T47D (cell line): Measurements from ENCODE around the gene ZNF519.
A peak's percentile ranks its signal among the peaks of the same experiment; 100 is the strongest.

Experiments
- DNase-seq, 2 experiments: peaks; one replicate each; pipeline versions ENCODE4 v3.0.0 to v3.0.0-alpha.2; 2011 to 2012; ENCODE audit warnings: low read depth in 1 of 2, low spot score in 1 of 2
- JUND ChIP-seq: IDR thresholded peaks from 2 replicates; pipeline ENCODE4 v1.6.1; 2012; ENCODE audit warnings: low read depth
- in situ Hi-C: cut with HindIII; loops from 2 replicates; pipeline ENCODE4 v1.10.0; 2016; ENCODE audit warnings: low sequenced_read_pairs, low pct_unique_long_range_greater_than_20kb

Gene ZNF519

GRCh38 chr18:14124689-14125088 lies 7.5 kb downstream of the ZNF519 start:
- in situ Hi-C loops, result no loop called here
- TF ChIP-seq JUND, result no peak
- no peak for DNase-seq

GRCh38 chr18:14122097-14122496 lies 10.1 kb downstream of the ZNF519 start:
- no peak for DNase-seq
- TF ChIP-seq JUND, result no peak
- in situ Hi-C loops, result no loop called here

DNA sequence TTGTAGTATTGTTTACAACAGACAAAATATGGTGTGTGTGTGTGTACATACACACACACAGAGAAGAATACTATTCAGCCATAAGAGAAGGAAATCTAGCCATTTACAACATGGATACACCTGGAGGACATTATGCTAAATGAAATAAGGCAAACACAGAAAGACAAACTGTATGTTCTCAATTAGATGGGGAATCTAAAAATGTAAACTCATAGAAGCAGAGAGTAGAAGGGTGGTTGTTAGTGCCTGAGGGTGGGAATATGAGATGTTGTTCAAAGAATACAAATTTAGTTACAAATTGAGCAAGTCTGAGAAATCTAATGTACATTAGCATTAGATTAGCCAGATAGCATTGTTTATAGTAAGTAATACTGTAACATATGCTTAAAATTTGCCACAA lies 11.3 kb downstream of the ZNF519 start:
- in situ Hi-C loops, result no loop called here
- no peak for DNase-seq
- no peak for TF ChIP-seq JUND

- DNase-seq, result no peak
- TF ChIP-seq JUND, result no peak
- in situ Hi-C loops, result no loop called here
Measured at GRCh38 chr18:14117606-14118005, 14.6 kb downstream of the ZNF519 start.

GRCh38 chr18:14106906-14107305 lies 25.3 kb downstream of the ZNF519 start:
- DNase-seq, result no peak
- in situ Hi-C loops, result no loop called here
- no peak for TF ChIP-seq JUND

GRCh38 chr18:14104906-14105748 lies 27.1 kb downstream of the ZNF519 start:
- no peak for DNase-seq
- TF ChIP-seq JUND, result no peak
- in situ Hi-C loops, result no loop called here

DNA sequence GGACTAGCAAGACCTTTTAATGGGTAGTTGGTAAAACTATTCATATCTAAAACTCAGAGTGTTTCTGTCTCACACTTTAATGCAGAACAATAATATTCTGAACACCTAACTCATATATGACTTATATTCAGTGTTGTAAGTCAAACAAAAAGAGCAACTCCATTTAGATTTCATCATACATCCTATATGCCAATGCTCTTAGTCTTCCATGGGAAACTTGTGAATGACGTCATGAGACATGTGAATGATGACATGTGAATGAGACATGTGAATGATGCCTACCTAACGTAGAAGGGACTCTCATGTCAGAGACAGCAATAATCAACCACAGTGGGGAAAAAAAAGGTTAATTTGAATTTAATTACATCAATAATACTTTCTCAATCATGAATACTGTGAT lies 28.0 kb downstream of the ZNF519 start:
- no peak for TF ChIP-seq JUND
- in situ Hi-C loops, result no loop called here
- no peak for DNase-seq

DNA sequence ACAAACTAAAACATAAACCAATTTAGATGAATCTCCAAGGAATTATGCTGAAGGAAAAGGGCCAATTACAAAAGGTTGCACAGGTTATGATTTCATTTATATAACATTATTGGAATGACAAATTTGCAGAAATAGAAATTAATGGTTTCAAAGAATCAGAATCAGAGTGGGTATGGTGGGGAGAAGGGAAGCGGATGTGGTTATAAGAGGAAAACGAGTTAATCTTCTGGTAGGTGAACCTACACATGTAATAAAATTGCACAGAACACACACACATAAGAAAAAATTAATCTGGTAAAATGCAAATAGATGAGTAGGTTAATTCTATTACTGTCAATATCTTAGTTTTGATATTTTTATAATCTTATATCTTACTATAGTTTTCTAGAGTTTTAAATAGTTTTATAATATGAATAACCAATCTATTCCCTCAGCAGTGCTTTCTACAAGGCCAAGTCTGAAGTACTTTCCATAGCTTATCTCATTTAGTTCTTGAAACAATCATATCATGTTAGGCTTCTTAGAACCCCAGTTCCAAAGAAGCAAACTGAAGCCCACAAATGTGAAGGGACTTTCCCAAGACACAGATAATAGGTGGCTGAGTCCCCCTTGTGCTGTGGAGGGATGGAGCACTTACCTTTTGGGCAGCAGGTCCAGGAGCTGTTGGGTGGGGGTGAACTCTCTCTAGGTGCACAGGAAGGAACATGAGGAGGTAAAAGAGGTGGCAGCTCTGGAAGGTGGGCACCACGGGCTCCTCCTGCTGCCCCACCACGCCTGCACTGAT lies 31.5 kb downstream of the ZNF519 start:
- no peak for DNase-seq
- in situ Hi-C loops, result no loop called here
- no peak for TF ChIP-seq JUND

DNA sequence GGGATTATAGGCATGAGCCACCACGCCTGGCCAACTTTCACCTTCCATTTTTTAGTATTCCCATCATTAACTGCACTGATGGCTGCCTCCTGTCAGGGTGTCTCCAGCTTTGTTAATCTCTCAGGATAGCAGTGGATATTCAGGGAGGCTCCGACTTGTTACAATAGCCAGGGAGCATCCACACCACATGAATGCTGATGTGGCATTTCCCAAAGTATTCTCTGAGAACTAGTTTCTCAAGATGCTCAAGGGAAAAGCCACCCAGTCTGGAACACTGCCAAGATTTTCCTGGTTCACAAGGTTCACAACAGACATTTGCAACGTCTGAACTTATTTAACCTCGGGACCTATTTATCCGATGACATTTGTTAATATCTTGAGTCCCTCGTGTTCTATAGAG lies 33.8 kb downstream of the ZNF519 start:
- DNase-seq, result peak in 1 of 2 experiments; percentile 45
- no peak for TF ChIP-seq JUND
- in situ Hi-C loops, result no loop called here

DNA sequence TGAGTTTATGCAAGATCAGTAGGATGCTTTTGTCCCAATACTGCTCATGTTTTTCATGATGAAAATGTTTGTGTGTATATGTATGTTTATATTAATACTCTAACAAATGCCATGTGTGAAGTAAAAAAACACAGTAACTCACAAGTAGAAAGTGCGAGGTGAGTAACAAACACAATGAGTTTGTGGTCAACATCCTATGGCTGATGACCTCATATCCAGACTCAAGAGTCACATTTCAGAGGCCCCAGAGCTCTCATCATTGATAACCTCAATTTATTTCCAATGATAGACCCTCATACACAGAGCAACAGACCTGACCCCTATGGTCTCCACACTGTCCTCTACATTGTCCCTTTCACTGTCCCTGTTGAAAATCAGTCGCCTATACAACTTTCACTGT lies 34.5 kb downstream of the ZNF519 start:
- TF ChIP-seq JUND, result no peak
- DNase-seq, result no peak
- in situ Hi-C loops, result no loop called here

GRCh38 chr18:14093307-14093915 lies 38.8 kb downstream of the ZNF519 start:
- in situ Hi-C loops, result no loop called here
- TF ChIP-seq JUND, result no peak
- no peak for DNase-seq

DNA sequence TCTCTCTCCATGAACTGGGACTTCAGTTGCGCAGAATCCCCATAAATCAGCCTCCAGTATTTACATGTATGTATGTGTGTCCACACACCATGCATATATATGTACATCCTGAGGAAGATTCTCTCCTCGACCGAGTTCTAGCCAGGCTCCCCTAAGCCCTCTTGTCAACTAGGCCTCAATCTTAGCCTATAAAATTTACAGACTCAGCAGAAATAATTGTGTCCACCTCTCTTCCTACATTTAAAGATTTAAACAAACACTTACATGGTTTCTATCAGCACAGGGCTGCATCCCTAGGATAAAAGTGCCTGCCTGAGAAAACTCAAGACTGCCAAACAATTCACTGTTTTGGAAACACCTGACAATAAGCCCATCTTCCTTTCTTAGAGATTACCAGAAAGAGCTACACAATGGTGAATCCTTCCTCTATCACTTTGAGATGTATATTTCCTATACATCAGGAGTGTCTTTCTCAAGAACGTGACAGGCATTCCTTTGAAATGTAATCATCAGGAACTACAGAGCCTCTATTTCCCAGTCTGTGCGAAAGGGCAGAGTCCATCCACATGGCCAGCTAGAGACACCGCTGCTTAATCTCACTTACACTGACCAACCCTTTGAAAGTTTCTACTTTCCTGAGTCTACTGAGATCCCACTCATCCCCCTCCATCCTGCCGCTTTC lies 39.5 kb downstream of the ZNF519 start:
- in situ Hi-C loops, result no loop called here
- no peak for TF ChIP-seq JUND
- no peak for DNase-seq

- in situ Hi-C loops, result no loop called here
- TF ChIP-seq JUND, result no peak
- DNase-seq, result no peak
Measured at GRCh38 chr18:14089781-14090180, 42.5 kb downstream of the ZNF519 start.
